Stimulated activated CD4-positive, alpha-beta T cell treated with anti-CD3 and anti-CD28 coated beads, Interleukin-15, amount 100 ng/mL, for 48 hours (primary cell): Measurements from ENCODE around the gene BLID.

Experiments
- DNase-seq, 2 donors: peaks; one replicate each; pipeline ENCODE4 v3.0.0-alpha.2; 2020; ENCODE audit warnings: low read depth in 2 of 2

Gene BLID

GRCh38 chr11:122140500-122140899, 24.5 kb upstream of the BLID start:
- no peak for DNase-seq

- DNase-seq: no peak
Observed at GRCh38 chr11:122139595-122139866, 23.5 kb upstream of the BLID start.

GRCh38 chr11:122138744-122139594, 23.0 kb upstream of the BLID start:
- DNase-seq: no peak

GRCh38 chr11:122137078-122137793, 21.2 kb upstream of the BLID start:
- DNase-seq: no peak

GRCh38 chr11:122131126-122131525, 15.1 kb upstream of the BLID start:
- no peak for DNase-seq

- DNase-seq: no peak
Observed at GRCh38 chr11:122128146-122128545, 12.1 kb upstream of the BLID start.

- DNase-seq: no peak
Observed at GRCh38 chr11:122127020-122127419, 11.0 kb upstream of the BLID start.

- no peak for DNase-seq
Observed at GRCh38 chr11:122126024-122126688, 10.1 kb upstream of the BLID start.

GRCh38 chr11:122123263-122123929, 7.4 kb upstream of the BLID start:
- no peak for DNase-seq

- no peak for DNase-seq
Observed at GRCh38 chr11:122122179-122122578, 6.2 kb upstream of the BLID start.

GRCh38 chr11:122120096-122120495, 4.1 kb upstream of the BLID start:
- no peak for DNase-seq

- DNase-seq: no peak
Observed at GRCh38 chr11:122116591-122116990, 576 bp upstream of the BLID start.

- DNase-seq: no peak
Observed at GRCh38 chr11:122114976-122115375, 1.0 kb downstream of the BLID start.

- no peak for DNase-seq
Observed at GRCh38 chr11:122113836-122114825, 1.9 kb downstream of the BLID start.

GRCh38 chr11:122112470-122113365, 3.3 kb downstream of the BLID start:
- no peak for DNase-seq

- no peak for DNase-seq
Observed at GRCh38 chr11:122109932-122110331, 6.1 kb downstream of the BLID start.

- no peak for DNase-seq
Observed at GRCh38 chr11:122108828-122109227, 7.2 kb downstream of the BLID start.

GRCh38 chr11:122108192-122108799, 7.7 kb downstream of the BLID start:
- DNase-seq: peak in 1 of 2 donors; percentile 10

- no peak for DNase-seq
Observed at GRCh38 chr11:122107566-122107965, 8.4 kb downstream of the BLID start.

GRCh38 chr11:122107045-122107444, 9.0 kb downstream of the BLID start:
- DNase-seq: no peak
